Measurements from ENCODE around the gene RPS6KA4. TPM values are rescaled to one million over a fixed set of nuclear protein-coding genes. Genes with fewer than 3 reads are reported as not detected.

The RPS6KA4 gene
- total RNA-seq, 1 experiment from 2014 or later = 24.5 TPM

GRCh38 chr11:64364911-64365310 lies 5.9 kb downstream of the RPS6KA4 start:
- Histone ChIP-seq H3K27ac (ENCODE audit: low read depth, low read length, poor library complexity, severe bottlenecking) (no peak overlapping the region), H3K9me3 (ENCODE audit: low read depth, low read length, poor library complexity, severe bottlenecking) (no peaks in the 10 kb centered on the region), H3K36me3 (ENCODE audit: insufficient read depth, low read length, poor library complexity, severe bottlenecking) (peaks cover 32% of the 10 kb centered on the region), H3K4me3 (ENCODE audit: low read depth, low read length, poor library complexity, severe bottlenecking) (no peak overlapping the region), H3K27me3 (replicated peaks; ENCODE audit: insufficient read depth, low read depth, low read length, poor library complexity) (no peaks in the 10 kb centered on the region), H3K4me1 (ENCODE audit: insufficient read depth, low read length, poor library complexity, severe bottlenecking) (peaks cover 3% of the 10 kb centered on the region)
- no peak for TF ChIP-seq EZH2 (IDR thresholded peaks at IDR 0.05; ENCODE audit: borderline replicate concordance, low read depth, low read length, poor library complexity, severe bottlenecking)
- TF ChIP-seq, protein P1, sequence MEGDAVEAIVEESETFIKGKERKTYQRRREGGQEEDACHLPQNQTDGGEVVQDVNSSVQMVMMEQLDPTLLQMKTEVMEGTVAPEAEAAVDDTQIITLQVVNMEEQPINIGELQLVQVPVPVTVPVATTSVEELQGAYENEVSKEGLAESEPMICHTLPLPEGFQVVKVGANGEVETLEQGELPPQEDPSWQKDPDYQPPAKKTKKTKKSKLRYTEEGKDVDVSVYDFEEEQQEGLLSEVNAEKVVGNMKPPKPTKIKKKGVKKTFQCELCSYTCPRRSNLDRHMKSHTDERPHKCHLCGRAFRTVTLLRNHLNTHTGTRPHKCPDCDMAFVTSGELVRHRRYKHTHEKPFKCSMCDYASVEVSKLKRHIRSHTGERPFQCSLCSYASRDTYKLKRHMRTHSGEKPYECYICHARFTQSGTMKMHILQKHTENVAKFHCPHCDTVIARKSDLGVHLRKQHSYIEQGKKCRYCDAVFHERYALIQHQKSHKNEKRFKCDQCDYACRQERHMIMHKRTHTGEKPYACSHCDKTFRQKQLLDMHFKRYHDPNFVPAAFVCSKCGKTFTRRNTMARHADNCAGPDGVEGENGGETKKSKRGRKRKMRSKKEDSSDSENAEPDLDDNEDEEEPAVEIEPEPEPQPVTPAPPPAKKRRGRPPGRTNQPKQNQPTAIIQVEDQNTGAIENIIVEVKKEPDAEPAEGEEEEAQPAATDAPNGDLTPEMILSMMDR (conservative IDR thresholded peaks at IDR 0.05; ENCODE audit: low read depth, low read length) = no peak
- DNase-seq (ENCODE audit: low spot score) = no peak
- intact Hi-C loops (cut with micrococcal nuclease; ENCODE audit: unreplicated experiment) = no loop called here
- POLR2A ChIA-PET (ENCODE audit: low non-redundant PET) = no interaction called here
- CTCF ChIA-PET = no interaction called here
- no TSS peak for BruUV-seq (replicated peaks)

- BruUV-seq (replicated peaks) = no TSS peak
- CTCF ChIA-PET = no interaction called here
- intact Hi-C loops (cut with micrococcal nuclease; ENCODE audit: unreplicated experiment) = no loop called here
Observed at GRCh38 chr11:64366751-64367150, 7.8 kb downstream of the RPS6KA4 start.

GRCh38 chr11:64367931-64368672 lies 9.1 kb downstream of the RPS6KA4 start:
- TF ChIP-seq, protein P1 (conservative IDR thresholded peaks at IDR 0.05; ENCODE audit: low read depth, low read length) = no peak
- TF ChIP-seq EZH2 (IDR thresholded peaks at IDR 0.05; ENCODE audit: borderline replicate concordance, low read depth, low read length, poor library complexity, severe bottlenecking) = no peak
- Histone ChIP-seq H3K4me3 (ENCODE audit: low read depth, low read length, poor library complexity, severe bottlenecking) (no peak overlapping the region), H3K27ac (ENCODE audit: low read depth, low read length, poor library complexity, severe bottlenecking) (no peak overlapping the region), H3K36me3 (ENCODE audit: insufficient read depth, low read length, poor library complexity, severe bottlenecking) (peaks cover 15% of the 10 kb centered on the region), H3K27me3 (replicated peaks; ENCODE audit: insufficient read depth, low read depth, low read length, poor library complexity) (no peaks in the 10 kb centered on the region), H3K4me1 (ENCODE audit: insufficient read depth, low read length, poor library complexity, severe bottlenecking) (peaks cover 10% of the 10 kb centered on the region), H3K9me3 (ENCODE audit: low read depth, low read length, poor library complexity, severe bottlenecking) (no peaks in the 10 kb centered on the region)
- intact Hi-C loops (cut with micrococcal nuclease; ENCODE audit: unreplicated experiment) = no loop called here
- BruUV-seq (replicated peaks) = no TSS peak
- no peak for DNase-seq (ENCODE audit: low spot score)
- POLR2A ChIA-PET (ENCODE audit: low non-redundant PET) = no interaction called here
- CTCF ChIA-PET = interaction anchor here (1.0 kb wide), 1 partner anchor 12 kb away, joined by 3 read pairs; no protein-coding TSS in a partner anchor

More at GRCh38 chr11:64366751-64367150, 7.8 kb downstream of the RPS6KA4 start:
- Histone ChIP-seq H3K4me3 (ENCODE audit: low read depth, low read length, poor library complexity, severe bottlenecking) (no peak overlapping the region), H3K4me1 (ENCODE audit: insufficient read depth, low read length, poor library complexity, severe bottlenecking) (no peaks in the 10 kb centered on the region), H3K9me3 (ENCODE audit: low read depth, low read length, poor library complexity, severe bottlenecking) (no peaks in the 10 kb centered on the region), H3K27me3 (replicated peaks; ENCODE audit: insufficient read depth, low read depth, low read length, poor library complexity) (no peaks in the 10 kb centered on the region), H3K27ac (ENCODE audit: low read depth, low read length, poor library complexity, severe bottlenecking) (no peak overlapping the region), H3K36me3 (ENCODE audit: insufficient read depth, low read length, poor library complexity, severe bottlenecking) (peaks cover 20% of the 10 kb centered on the region)
- TF ChIP-seq EZH2 (IDR thresholded peaks at IDR 0.05; ENCODE audit: borderline replicate concordance, low read depth, low read length, poor library complexity, severe bottlenecking) = no peak
- TF ChIP-seq, protein P1 (conservative IDR thresholded peaks at IDR 0.05; ENCODE audit: low read depth, low read length) = no peak
- DNase-seq (ENCODE audit: low spot score) = no peak
- POLR2A ChIA-PET (ENCODE audit: low non-redundant PET) = no interaction called here

All from A673 (cell line).